RWPE2 (cell line): Measurements from ENCODE around the gene NUP42.

ENCODE experiments used
- ATAC-seq: fragments of 200-7000 bp; cut with Tn5 transposase; 3 replicates; pipeline ENCODE4 v1.9.1; 2021; ENCODE audit warnings: low read depth
- DNase-seq: peaks from one replicate; pipeline ENCODE4 v3.0.0-alpha.2; 2020; ENCODE audit warnings: low spot score
- H3K27ac ChIP-seq: fragments of 450-650 bp; 2 replicates; pipeline ENCODE4 v1.5.1; 2017; ENCODE audit warnings: mild to moderate bottlenecking; ENCODE audit not compliant: poor library complexity, severe bottlenecking
- H3K27me3 ChIP-seq: fragments of 250-450 bp; sonication (Bioruptor Pico); 2 replicates; pipeline ENCODE4 v1.5.1; 2021; ENCODE audit warnings: mild to moderate bottlenecking, moderate library complexity; ENCODE audit not compliant: insufficient read depth, poor library complexity, severe bottlenecking
- H3K36me3 ChIP-seq: fragments of 250-450 bp; sonication (Bioruptor Pico); 2 replicates; pipeline ENCODE4 v1.5.1; 2020; ENCODE audit warnings: low read depth, mild to moderate bottlenecking, moderate library complexity
- H3K4me1 ChIP-seq: fragments of 250-450 bp; sonication (Bioruptor Pico); 2 replicates; pipeline ENCODE4 v1.5.1; 2021; ENCODE audit warnings: mild to moderate bottlenecking, moderate library complexity; ENCODE audit not compliant: insufficient read depth, poor library complexity, severe bottlenecking
- H3K4me3 ChIP-seq: fragments of 250-450 bp; sonication (Bioruptor Pico); 2 replicates; pipeline ENCODE4 v1.5.1; 2021; ENCODE audit warnings: mild to moderate bottlenecking, moderate library complexity; ENCODE audit not compliant: severe bottlenecking
- H3K9me3 ChIP-seq: fragments of 250-450 bp; sonication (Bioruptor Pico); 2 replicates; pipeline ENCODE4 v1.5.1; 2021; ENCODE audit warnings: mild to moderate bottlenecking, moderate library complexity; ENCODE audit not compliant: severe bottlenecking
- CTCF ChIP-seq: fragments of 450-650 bp; IDR thresholded peaks from one replicate; pipeline ENCODE4 v1.5.1; 2017; ENCODE audit warnings: mild to moderate bottlenecking, moderate library complexity; ENCODE audit not compliant: poor library complexity, severe bottlenecking

Gene NUP42

GRCh38 chr7:23157679-23158078, 24.2 kb upstream of the NUP42 start:
- Histone ChIP-seq H3K4me1 (no peaks in the 10 kb centered on the region), H3K27ac (no peak overlapping the region), H3K4me3 (no peak overlapping the region), H3K36me3 (0 out of 2 replicates have a peak, but pooled peaks cover under 1% of the 10 kb centered on the region), H3K27me3 (no peaks in the 10 kb centered on the region), H3K9me3 (no peaks in the 10 kb centered on the region)
- DNase-seq (no peak), ATAC-seq (no peak)
- no peak for TF ChIP-seq CTCF

- TF ChIP-seq CTCF = no peak
- ATAC-seq (no peak), DNase-seq (no peak)
- Histone ChIP-seq H3K4me3 (no peak overlapping the region), H3K9me3 (no peaks in the 10 kb centered on the region), H3K4me1 (no peaks in the 10 kb centered on the region), H3K27me3 (no peaks in the 10 kb centered on the region), H3K36me3 (no peaks in the 10 kb centered on the region), H3K27ac (no peak overlapping the region)
Measured at GRCh38 chr7:23158546-23158945, 23.3 kb upstream of the NUP42 start.

- no peaks in the 10 kb centered on the region for H3K36me3 ChIP-seq
- ATAC-seq (no peak), DNase-seq (no peak)
- H3K27me3 ChIP-seq = no peaks in the 10 kb centered on the region
- no peak overlapping the region for H3K27ac ChIP-seq
- H3K9me3 ChIP-seq = no peaks in the 10 kb centered on the region
- no peaks in the 10 kb centered on the region for H3K4me1 ChIP-seq
- H3K4me3 ChIP-seq = no peak overlapping the region
- TF ChIP-seq CTCF = no peak
Measured at GRCh38 chr7:23161482-23161881, 20.4 kb upstream of the NUP42 start.

- DNase-seq = no peak
- Histone ChIP-seq H3K27ac (no peak overlapping the region), H3K27me3 (no peaks in the 10 kb centered on the region), H3K36me3 (peaks cover 6% of the 10 kb centered on the region; the same call in 1 of the 2 replicates), H3K4me1 (no peaks in the 10 kb centered on the region), H3K9me3 (no peaks in the 10 kb centered on the region), H3K4me3 (no peak overlapping the region)
- ATAC-seq = no peak
- TF ChIP-seq CTCF = no peak
Measured at GRCh38 chr7:23164846-23165245, 17.0 kb upstream of the NUP42 start.

- no peak overlapping the region for H3K4me3 ChIP-seq
- H3K27me3 ChIP-seq = no peaks in the 10 kb centered on the region
- ATAC-seq (no peak), DNase-seq (no peak)
- no peaks in the 10 kb centered on the region for H3K9me3 ChIP-seq
- peaks cover 6% of the 10 kb centered on the region; the same call in 1 of the 2 replicates for H3K36me3 ChIP-seq
- H3K4me1 ChIP-seq = no peaks in the 10 kb centered on the region
- TF ChIP-seq CTCF = no peak
- no peak overlapping the region for H3K27ac ChIP-seq
Measured at GRCh38 chr7:23165316-23165715, 16.5 kb upstream of the NUP42 start.
